DMS153 treated with DMSO at 0.1 percent for 48 hours (cell line): ENCODE results near the gene DLEU7.

ENCODE experiments used
- DNase-seq: peaks from one replicate; lab custom pipeline; 2025; ENCODE audit not compliant: unreplicated experiment; lab: John Stamatoyannopoulos, UW

DLEU7 gene

DNA sequence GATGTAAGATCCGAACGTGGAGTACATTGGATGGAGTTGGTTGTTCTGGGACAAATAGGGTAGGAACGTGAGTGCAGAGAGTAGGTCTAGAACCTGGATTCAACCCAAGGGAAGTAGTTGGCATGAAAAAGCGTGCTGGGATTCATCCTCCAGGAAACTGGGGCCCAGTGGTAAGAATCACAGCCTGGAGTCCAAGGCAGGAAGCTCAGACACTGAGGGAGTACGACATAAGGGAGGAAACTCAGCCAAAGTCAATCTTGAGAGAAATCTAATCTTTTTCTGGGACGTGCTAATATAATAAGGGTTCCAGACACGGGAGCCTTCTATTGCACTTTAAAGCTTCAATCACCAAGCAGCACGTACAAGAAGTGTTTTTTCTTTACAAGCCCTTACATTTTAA is 46.4 kb downstream of the DLEU7 start:
- DNase-seq = no peak

DNA sequence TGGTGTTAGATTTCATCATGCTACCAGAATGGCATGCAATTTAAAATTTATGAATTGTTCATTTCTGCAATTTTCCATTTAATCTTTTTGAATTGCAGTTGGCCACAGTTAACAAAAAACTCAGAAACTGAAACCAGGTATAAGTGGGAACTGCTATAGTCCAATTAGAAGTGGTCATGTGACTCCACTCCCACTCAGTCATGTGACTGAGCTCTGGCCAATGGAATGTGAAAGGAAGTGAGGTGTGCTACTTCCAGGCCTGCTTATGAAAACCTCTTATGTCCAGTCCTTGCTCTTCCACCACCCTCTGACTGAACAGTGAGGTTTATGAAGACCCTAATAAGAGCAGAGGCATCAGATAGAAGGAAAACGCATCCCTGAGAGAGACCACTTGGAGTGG is 47.0 kb downstream of the DLEU7 start:
- DNase-seq = no peak

DNA sequence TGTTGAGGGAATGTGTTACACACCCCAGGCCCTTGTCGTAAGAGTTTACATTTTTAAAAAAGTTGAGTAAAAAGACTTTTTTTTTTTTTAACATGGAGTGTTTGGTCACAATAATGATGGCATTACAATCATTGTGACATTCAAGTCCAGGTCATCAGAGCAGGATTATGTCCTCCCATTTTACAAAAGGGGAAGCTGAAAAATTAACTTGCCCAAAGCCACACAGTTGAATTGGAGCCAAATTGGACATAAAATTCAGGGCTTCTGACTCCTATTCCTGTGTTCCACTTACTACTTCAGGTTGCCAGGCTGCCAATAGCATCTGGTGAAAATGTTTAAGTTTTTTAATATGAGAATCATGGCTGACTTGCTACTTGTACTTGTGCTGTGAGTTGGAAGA is 49.3 kb downstream of the DLEU7 start:
- no peak for DNase-seq

DNA sequence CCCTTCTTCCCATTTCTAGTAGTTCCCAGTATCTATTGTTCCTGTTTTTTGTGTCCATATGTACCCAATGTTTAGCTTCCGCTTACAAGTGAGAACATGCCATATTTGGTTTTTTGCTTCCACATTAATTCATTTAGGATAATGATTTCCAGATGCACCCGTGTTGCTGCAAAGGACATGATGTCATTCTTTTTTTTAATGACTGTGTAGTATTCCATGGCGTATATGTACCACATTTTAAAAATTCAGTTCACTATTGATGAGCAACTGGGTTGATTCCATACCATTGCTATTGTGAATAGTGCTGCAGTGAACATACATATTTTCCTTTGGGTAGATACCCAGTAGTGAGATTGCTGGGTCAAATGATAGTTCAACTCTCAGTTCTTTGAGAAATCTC is 50.5 kb downstream of the DLEU7 start:
- DNase-seq = no peak

DNA sequence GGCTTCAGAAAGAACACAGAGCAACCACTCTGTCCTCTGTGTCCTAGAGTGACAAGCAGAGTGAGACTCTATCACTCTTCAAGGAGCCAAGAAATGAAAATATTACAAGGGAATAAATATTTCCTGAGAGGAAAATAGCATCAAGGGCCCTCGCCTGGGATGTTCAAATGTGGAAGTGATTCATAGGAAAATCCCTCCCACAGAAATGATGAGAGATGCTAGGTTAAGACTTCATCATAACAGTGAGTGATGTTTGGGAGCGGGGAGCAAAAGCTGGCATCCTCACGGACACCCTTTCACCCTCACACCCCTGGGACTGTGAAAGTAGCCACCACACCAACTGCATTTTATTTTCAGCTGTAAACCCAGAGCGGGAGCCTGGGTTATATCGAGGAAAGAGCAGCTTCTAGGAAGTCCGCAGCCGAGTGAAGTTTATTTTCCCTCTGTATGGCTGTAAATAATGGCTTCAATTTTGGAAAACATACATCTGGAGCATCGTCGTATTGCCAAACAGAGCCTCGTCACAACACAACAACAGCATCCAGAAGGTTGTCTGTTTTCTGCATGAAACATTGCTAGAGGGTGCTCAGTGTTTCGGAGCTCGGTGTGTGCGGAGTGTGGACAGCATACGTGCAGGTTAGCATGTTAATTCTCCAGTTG is 54.8 kb downstream of the DLEU7 start:
- DNase-seq = no peak

DNA sequence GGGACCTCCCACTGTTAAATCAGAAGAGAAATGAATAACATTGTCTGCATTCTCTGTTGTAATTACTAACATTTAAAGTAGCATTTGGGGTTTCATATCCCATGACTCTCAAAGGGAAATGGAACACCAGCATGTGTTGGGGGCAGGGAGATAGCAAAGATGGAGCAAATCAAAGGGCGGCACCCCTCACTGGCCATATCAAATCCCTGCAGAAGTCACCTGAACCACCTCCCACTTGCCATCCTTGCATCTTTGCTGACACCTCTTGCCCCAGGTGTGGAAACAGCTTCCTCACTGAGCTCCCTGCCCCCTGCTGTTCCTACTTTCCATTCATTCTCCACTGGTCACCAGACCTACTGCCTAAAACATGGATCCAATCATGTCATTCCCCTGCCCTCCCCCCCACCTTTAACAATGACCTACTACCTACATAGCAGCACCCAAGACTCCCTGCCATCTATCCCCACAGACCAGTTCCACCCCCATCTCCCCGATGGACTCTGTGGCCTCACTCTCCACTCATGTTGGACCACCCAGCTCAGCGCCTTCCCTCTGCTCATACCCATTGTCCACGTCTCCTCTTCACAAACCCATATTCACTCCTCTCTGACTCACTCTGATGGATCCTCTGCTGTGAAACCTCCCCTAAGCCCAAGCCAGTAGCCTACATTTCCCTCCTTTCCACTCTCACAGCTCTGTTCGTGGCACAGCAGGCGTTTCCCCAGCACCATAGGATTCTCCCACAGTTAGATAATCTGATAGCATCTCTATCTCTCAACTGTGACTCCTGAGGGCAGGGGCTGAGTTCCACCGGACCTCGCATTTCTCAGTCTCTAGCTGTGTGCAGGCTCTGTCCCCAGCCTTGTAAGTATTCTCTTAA is 55.9 kb downstream of the DLEU7 start:
- no peak for DNase-seq

DNA sequence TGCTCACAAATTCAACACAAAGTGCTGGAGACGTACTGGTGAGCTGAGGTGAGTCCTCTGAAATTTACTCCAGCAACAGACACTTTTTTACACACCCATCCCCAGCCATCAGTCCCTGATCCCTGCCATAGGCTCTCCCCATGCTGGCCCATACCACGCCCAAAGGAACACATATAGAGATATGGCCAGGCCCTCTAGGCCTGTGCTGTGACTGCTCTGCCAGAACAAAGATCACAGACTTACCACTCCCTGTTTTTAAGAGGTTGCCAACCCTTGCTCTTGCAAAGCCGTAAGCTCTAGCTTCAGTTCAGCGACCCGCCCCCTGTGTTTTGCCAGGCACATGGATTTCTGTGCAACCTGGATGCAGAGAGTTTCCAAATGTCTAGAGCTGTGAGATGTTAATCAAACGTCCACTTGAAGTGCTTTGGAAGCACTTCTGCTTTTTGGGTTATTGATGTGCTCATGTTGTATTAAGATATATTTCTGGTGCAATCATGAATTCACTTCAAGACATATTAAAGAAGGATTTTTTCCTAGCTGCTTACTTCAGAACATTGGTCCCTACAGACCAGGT is 59.7 kb downstream of the DLEU7 start:
- no peak for DNase-seq

DNA sequence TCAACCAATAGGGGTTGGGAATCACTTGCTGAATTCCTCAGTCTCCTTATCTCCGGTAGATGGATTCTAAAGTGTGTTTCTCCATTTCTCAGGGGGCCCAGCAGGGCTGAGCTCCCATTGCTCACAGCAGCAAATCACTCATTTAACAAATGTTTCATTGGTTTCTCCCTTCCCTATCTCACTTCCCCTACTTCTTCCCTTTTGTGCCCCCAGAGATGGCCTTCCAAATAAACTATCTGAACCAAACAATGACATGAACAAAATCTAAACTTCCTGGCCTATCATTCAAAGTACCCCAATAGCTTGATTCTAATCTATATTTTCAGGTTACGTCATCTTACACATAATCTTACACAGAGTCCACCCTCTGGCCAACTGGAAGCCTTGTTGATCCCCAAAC is 60.4 kb downstream of the DLEU7 start:
- DNase-seq = no peak

DNA sequence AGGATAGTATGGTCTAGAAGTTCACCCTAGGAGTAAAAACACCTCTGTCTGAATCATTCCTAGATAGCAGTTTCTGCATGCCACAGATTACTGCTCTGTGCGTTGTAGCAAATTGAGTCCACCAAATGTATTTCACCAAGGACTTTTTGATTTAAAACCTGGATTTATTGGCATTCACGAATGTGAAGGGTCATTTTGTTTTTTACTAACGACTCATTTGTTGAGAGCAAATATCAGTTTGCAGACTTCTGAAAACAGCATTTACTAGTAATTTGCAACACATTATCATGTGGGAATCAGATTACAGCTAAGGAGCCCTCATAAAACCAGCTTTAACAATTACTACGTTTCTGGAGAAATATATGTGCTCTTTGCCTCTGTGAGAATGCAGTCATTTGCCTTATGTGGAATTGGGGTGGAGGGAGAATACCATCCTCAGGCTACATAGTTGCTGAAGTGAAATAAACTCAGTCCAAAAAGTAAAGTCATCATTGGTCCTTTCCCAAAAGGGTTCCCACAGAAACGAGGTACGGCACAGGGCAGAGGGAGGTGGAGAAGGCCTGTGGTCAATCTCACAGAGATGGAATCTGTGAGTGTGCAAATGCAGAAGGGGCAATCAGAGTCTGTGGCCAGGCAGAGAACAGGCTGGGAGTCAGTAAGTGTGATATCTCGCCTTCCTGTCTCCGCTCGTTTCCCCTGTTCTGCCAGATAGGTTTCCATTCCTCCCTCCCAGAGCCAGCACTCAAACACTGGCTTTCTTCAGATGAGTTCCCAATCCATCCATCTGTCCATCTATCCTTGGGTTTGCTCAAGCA is 63.1 kb downstream of the DLEU7 start:
- DNase-seq = no peak

DNA sequence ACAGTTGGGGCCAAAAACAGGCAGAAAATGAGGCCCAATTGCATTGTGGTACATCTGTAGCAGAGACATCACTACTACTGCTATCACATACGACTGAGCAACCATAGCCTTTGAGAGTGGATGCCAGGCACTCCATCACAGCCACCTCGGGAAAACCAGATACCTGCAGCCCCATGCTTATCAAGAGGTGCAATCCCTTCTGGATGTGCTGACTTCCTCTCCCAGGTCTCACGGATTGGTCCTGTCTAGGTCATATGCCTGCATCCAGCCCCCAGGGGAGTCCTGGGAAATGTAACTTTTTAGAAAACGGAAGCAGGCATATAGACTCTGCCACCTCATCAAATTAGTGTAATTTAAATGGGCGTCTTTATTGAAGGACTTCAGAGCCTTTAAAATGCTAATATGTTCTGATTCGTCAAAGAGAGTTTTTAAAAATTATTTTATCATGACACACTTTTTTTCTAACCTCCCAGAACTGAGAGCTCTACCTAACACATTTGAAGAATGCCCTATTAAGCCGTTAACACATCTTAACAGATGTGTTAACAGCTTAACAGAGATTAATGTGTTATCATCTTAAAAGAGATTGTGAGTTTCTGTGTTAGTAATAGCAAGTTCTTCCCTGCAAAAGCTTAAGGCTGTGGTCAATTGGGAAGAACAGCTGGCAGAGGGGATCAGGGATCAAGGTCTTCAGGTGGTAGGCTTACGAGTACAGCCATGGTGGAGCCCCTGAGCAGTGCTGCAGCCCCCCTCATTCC is 63.9 kb downstream of the DLEU7 start:
- DNase-seq = no peak
